OCI-LY7 (cell line): ENCODE data around the gene PLA2G4B. TPM values are rescaled to one million over a fixed set of nuclear protein-coding genes. Genes with fewer than 3 reads are reported as not detected.

Experiments used
- BruUV-seq: library from RNA; stranded (reverse); fragments of 400-500 nt; replicated peaks from 2 replicates; lab custom pipeline; 2021; lab: Mats Ljungman, UMichigan
- CTCF ChIA-PET: fragments of 300-600 bp; sonication (Branson Sonifier 250); formaldehyde crosslinking; loops from one replicate; lab custom pipeline; 2022; ENCODE audit warnings: antibody characterized with exemption; ENCODE audit not compliant: unreplicated experiment; lab: Charles Lee
- POLR2A ChIA-PET: fragments of 300-600 bp; sonication (Branson Sonifier 250); formaldehyde crosslinking; loops from one replicate; lab custom pipeline; 2022; ENCODE audit warnings: antibody characterized with exemption; lab: Charles Lee
- DNase-seq: peaks from one replicate; pipeline ENCODE4 v3.0.0-alpha.2; 2015; ENCODE audit warnings: low spot score
- H2AFZ ChIP-seq: fragments of 200-600 bp; sonication (generic), shearing (Covaris generic); 2 replicates; pipeline ENCODE4 v1.6.1; 2014; ENCODE audit warnings: mild to moderate bottlenecking, antibody characterized with exemption, low read length, moderate library complexity
- H3K27ac ChIP-seq: fragments of 200-600 bp; sonication (generic); 2 replicates; pipeline ENCODE4 v1.5.1; 2014; ENCODE audit warnings: mixed run types, low read depth, mild to moderate bottlenecking, moderate library complexity, low read length, inconsistent platforms; ENCODE audit not compliant: poor library complexity, severe bottlenecking
- H3K36me3 ChIP-seq: fragments of 200-600 bp; sonication (generic); 2 replicates; pipeline ENCODE4 v1.6.1; 2014; ENCODE audit warnings: mild to moderate bottlenecking, antibody characterized with exemption, low read length, moderate library complexity, mixed read lengths; ENCODE audit not compliant: insufficient read depth
- H3K4me1 ChIP-seq: fragments of 200-600 bp; sonication (generic); 2 replicates; pipeline ENCODE4 v1.5.1; 2014; ENCODE audit warnings: mild to moderate bottlenecking, low read length; ENCODE audit not compliant: insufficient read depth, poor library complexity, severe bottlenecking
- H3K4me2 ChIP-seq: fragments of 200-600 bp; sonication (generic); 2 replicates; pipeline ENCODE4 v1.6.1; 2014; ENCODE audit warnings: mild to moderate bottlenecking, low read length
- H3K4me3 ChIP-seq: fragments of 200-600 bp; sonication (generic); 2 replicates; pipeline ENCODE4 v1.5.1; 2014; ENCODE audit warnings: mild to moderate bottlenecking, low read depth, low read length; ENCODE audit not compliant: poor library complexity, severe bottlenecking
- H3K79me2 ChIP-seq: fragments of 200-600 bp; sonication (generic); 2 replicates; pipeline ENCODE4 v1.6.1; 2016; ENCODE audit warnings: low read depth, mild to moderate bottlenecking, low read length, moderate library complexity, mixed read lengths; ENCODE audit not compliant: insufficient read depth
- H3K9me2 ChIP-seq: fragments of 200-600 bp; sonication (generic); 2 replicates; pipeline ENCODE4 v1.6.1; 2016; ENCODE audit warnings: mild to moderate bottlenecking, low read length, mixed read lengths; ENCODE audit not compliant: insufficient read depth
- H3K9me3 ChIP-seq: fragments of 200-600 bp; sonication (generic); 2 replicates; pipeline ENCODE4 v1.6.1; 2014; ENCODE audit warnings: mild to moderate bottlenecking, mixed run types, low read length, mixed read lengths
- H4K20me1 ChIP-seq: fragments of 200-600 bp; sonication (generic); 2 replicates; pipeline ENCODE4 v1.6.1; 2014; ENCODE audit warnings: mild to moderate bottlenecking, antibody characterized with exemption, low read length, moderate library complexity, mixed read lengths; ENCODE audit not compliant: insufficient read depth
- EZH2phosphoT487 ChIP-seq: fragments of 200-600 bp; sonication (generic); IDR thresholded peaks from 2 replicates; pipeline ENCODE4 v1.6.1; 2018; ENCODE audit warnings: low read depth, borderline replicate concordance, mild to moderate bottlenecking, mixed run types, antibody characterized with exemption, low read length, moderate library complexity, mixed read lengths
- intact Hi-C: fragments of 100-400 bp; cut with micrococcal nuclease; formaldehyde crosslinking; loops from one replicate; pipeline ENCODE4 v1.10.0; 2022; ENCODE audit not compliant: unreplicated experiment
- total RNA-seq, 2 experiments: library from RNA; depleted of rRNA in 1 of 2; stranded (reverse); fragments of >200 nt in 1 of 2; shearing (Covaris generic) in 1 of 2; gene quantifications; 2 replicates each; pipeline ENCODE4 v1.2.3, GENCODE V29; 2014 to 2022
- TF ChIP-seq, protein P1 (sequence below): fragments of 200-600 bp; sonication (generic); conservative IDR thresholded peaks from 2 replicates; pipeline ENCODE4 v1.5.1; 2014; ENCODE audit warnings: mild to moderate bottlenecking, antibody characterized with exemption, low read length, moderate library complexity, mixed read lengths

Gene PLA2G4B
- total RNA-seq, 2 experiments from 2014 or later: 9.5 to 11.1 TPM

- no peaks in the 10 kb centered on the region for H3K4me1 ChIP-seq
- TF ChIP-seq EZH2phosphoT487: no peak
- TF ChIP-seq, protein P1, sequence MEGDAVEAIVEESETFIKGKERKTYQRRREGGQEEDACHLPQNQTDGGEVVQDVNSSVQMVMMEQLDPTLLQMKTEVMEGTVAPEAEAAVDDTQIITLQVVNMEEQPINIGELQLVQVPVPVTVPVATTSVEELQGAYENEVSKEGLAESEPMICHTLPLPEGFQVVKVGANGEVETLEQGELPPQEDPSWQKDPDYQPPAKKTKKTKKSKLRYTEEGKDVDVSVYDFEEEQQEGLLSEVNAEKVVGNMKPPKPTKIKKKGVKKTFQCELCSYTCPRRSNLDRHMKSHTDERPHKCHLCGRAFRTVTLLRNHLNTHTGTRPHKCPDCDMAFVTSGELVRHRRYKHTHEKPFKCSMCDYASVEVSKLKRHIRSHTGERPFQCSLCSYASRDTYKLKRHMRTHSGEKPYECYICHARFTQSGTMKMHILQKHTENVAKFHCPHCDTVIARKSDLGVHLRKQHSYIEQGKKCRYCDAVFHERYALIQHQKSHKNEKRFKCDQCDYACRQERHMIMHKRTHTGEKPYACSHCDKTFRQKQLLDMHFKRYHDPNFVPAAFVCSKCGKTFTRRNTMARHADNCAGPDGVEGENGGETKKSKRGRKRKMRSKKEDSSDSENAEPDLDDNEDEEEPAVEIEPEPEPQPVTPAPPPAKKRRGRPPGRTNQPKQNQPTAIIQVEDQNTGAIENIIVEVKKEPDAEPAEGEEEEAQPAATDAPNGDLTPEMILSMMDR: no peak
- no TSS peak for BruUV-seq
Measured at GRCh38 chr15:41820791-41821423, 17.7 kb upstream of the PLA2G4B start.

DNA sequence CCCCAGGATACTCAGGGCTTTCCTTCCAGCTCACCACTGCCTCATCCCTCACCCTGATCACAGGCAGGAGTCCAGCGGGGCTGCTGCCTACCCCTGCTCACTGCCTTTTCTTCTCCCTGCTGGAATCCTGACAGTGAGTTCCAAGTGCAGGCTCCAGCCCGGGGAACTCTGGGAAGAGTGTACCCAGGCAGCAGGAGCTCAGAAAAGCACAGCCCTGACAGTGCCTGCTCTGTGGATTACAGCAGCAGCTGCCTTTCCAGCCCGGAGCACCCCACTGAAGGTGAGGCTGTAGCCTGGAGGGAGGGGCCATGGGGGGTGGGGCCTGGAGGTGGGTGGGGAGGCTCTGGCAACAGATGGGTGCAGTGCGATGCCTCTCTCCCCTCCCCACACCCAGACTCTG, 16.8 kb upstream of the PLA2G4B start:
- ChIA-PET POLR2A (no interaction called here), CTCF (interaction anchor here (0.6 kb wide), 1 partner anchor 1320 kb away, joined by 6 read pairs; no protein-coding TSS in a partner anchor)
- no peak overlapping the region for H3K4me3 ChIP-seq
- no peaks in the 10 kb centered on the region for H4K20me1 ChIP-seq
- TF ChIP-seq, protein P1: no peak
- TF ChIP-seq EZH2phosphoT487: no peak
- no peak overlapping the region for H3K27ac ChIP-seq
- BruUV-seq: no TSS peak
- H3K79me2 ChIP-seq: no peaks in the 10 kb centered on the region
- intact Hi-C loops: no loop called here
- no peak overlapping the region for H3K4me2 ChIP-seq
- no peak overlapping the region for H2AFZ ChIP-seq
- no peaks in the 10 kb centered on the region for H3K9me3 ChIP-seq
- no peak for DNase-seq
- no peaks in the 10 kb centered on the region for H3K9me2 ChIP-seq
- H3K36me3 ChIP-seq: no peaks in the 10 kb centered on the region
- no peaks in the 10 kb centered on the region for H3K4me1 ChIP-seq

More at GRCh38 chr15:41820791-41821423, 17.7 kb upstream of the PLA2G4B start:
- Histone ChIP-seq H3K4me3 (no peak overlapping the region), H3K9me2 (no peaks in the 10 kb centered on the region), H2AFZ (no peak overlapping the region), H3K79me2 (no peaks in the 10 kb centered on the region), H3K36me3 (no peaks in the 10 kb centered on the region), H3K4me2 (no peak overlapping the region), H3K27ac (no peak overlapping the region), H3K9me3 (no peaks in the 10 kb centered on the region), H4K20me1 (no peaks in the 10 kb centered on the region)
- ChIA-PET POLR2A (interaction anchor here (0.6 kb wide), 1 partner anchor 62 kb away, joined by 3 read pairs; no protein-coding TSS in a partner anchor), CTCF (no interaction called here)
- DNase-seq: no peak
- intact Hi-C loops: no loop called here

- no peak for TF ChIP-seq EZH2phosphoT487
- TF ChIP-seq, protein P1: no peak
- POLR2A ChIA-PET: no interaction called here
- H3K9me2 ChIP-seq: no peaks in the 10 kb centered on the region
- H3K4me1 ChIP-seq: peaks cover 4% of the 10 kb centered on the region
- no peak overlapping the region for H3K4me3 ChIP-seq
- no peak overlapping the region for H3K27ac ChIP-seq
- H3K36me3 ChIP-seq: no peaks in the 10 kb centered on the region
- no peak overlapping the region for H2AFZ ChIP-seq
- DNase-seq: no peak
- H3K79me2 ChIP-seq: no peaks in the 10 kb centered on the region
- intact Hi-C loops: no loop called here
- no peak overlapping the region for H3K4me2 ChIP-seq
- H3K9me3 ChIP-seq: no peaks in the 10 kb centered on the region
- CTCF ChIA-PET: interaction anchor here (0.6 kb wide), 1 partner anchor 1321 kb away, joined by 6 read pairs; no protein-coding TSS in a partner anchor
- BruUV-seq: no TSS peak
- no peaks in the 10 kb centered on the region for H4K20me1 ChIP-seq
Measured at GRCh38 chr15:41822471-41822870, 16.2 kb upstream of the PLA2G4B start.
